SIG-M5 treated with dmso at 0.1 percent for 504 hours (cell line): ENCODE results near the gene SHISA7.
"Not testable (repeated sequence)": the region's sequence is repeated elsewhere in the genome, so short reads cannot be mapped to it uniquely, and the experiment has no call there.

Experiments
- DNase-seq: peaks from one replicate; lab custom pipeline; 2025; ENCODE audit not compliant: unreplicated experiment; lab: John Stamatoyannopoulos, UW

Gene SHISA7

DNA sequence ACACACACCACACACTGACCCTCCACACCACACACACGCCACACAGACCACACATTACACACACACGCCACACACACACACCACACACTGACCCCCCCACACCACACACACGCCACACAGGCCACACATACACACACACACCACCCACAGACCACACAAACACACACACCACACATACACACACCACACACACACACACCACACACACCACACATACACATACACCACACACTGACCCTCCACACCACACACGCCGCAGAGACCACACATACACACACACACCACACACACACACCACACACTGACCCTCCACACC is 5.0 kb upstream of the SHISA7 start:
- DNase-seq, result not testable (repeated sequence)

DNA sequence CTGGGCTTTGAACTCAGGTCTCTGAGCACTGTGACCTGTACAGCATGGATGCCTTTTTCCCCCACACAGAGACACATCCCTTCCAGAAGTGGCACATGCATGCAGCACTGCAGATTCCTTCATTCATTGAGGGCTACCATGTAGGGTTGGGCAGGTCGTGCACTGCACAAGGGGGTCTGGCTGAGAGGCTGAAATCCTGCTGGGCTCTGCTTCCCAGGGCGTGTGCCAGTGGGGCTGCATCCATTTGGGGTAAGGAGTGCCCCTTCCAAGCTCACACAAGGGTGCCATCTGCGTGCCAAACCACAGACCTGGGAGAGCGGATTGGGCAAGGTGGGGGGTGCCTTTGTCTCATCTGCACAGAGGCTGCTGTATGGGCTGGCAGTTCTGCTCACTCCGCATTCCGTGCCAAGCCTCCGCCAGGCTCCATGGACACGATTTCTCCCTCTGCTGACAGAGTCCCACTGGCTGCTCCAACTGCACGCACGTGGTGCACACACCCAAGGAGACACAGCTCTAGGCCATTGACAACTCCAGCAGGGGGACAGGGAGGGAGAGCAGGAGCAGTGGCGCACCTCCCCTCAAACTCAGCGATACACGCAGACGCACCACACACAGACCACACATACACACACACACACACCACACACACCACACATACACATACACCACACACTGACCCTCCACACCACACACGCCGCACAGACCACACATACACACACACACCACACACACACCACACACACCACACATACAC is 4.5 kb upstream of the SHISA7 start:
- no peak for DNase-seq

DNA sequence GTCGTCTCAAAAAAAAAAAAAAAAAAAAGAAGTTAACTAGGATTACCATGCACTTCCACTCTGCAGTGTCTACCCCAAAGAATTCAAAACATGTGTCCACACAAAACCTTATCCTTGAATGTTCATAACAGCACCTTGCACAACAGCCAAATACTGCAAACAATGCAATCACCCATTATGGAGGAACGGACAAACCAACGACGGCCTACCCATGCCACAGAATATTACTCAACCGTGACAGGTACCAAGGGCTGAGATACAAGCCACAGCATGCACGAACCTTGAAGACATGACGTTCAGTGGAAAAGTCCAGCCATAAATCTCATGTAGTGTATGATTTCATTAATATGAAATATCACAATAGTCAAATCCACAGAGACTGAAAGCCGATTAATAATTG is 3.0 kb upstream of the SHISA7 start:
- no peak for DNase-seq

DNA sequence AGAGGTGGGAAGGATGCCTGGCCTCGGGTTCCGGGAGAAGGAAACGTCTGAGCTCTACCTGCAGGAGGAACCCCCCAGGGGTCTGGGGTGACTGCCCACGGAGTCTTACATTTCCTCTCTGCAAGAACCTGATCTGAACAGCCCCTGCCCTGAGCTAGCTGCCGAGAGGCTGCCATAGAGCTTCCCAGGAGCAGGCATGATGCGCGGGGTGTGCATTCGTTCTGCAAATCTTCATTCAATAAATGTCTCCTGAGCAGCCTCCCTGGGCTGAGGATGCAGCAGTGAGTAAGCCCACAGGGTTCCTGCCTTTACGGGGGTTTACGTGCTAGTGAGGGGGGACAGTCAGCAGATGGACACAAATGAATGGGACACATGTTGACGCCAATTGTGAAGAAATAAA is 1.5 kb upstream of the SHISA7 start:
- DNase-seq, result no peak

DNA sequence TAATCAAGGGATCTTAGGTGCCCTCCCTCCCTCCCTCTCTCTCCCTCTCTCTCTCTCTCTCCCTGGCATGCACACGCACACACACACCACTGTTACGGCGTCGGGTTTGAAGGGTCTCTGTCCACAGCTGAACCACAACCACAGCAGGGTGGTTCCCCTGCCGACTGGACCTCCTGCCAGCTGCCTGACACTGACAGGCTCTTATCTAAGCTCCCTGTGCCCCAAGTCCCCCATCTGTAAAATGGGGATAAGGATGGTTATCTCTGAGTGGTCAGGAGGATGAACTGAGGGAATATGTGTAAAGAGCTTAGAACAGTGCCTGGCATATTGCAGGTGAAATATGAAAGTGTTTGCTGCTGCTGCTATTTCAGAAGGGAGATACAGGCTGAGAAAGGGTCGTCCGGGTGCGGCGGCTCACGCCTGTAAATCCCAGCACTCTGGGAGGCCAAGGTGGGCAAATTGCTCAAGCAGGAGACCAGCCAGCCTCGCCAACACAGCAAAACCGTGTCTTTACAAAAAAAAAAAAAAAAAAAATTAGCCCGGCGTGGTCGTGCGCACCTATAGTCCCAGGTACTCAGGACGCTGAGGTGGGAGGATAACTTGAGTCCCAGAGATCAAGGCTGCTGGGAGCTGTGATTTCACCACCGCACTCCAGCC is 852 bp upstream of the SHISA7 start:
- no peak for DNase-seq

DNA sequence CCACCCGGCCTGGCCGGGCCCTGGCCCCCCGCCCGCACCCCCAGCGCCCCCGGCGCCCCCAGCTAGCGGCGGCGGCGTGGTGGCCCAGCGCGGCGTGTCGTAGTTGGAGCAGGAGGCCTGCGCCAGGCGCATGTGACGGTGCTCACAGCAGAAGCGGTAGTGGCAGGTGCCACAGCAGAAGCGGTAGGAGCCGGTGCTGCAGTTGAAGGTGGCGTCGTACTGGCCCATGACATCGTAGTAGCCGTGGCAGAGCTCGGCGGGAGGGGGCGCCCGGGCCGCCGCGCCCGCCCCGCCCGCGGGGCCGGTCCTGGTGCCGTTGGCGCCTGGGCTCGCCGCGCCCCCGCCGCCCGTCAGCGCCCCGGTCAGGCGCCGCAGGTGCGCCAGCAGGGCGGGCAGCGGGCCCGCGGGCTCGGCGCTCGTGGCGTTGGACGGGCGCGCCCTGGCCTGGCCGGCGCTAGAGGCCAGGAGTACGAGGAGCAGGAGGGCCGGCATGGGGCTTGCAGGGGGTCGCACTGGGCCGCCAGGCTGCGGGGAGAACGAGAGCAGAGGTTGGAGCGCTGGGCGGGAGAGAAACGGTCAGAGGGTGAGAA is 633 bp downstream of the SHISA7 start:
- DNase-seq, result no peak

DNA sequence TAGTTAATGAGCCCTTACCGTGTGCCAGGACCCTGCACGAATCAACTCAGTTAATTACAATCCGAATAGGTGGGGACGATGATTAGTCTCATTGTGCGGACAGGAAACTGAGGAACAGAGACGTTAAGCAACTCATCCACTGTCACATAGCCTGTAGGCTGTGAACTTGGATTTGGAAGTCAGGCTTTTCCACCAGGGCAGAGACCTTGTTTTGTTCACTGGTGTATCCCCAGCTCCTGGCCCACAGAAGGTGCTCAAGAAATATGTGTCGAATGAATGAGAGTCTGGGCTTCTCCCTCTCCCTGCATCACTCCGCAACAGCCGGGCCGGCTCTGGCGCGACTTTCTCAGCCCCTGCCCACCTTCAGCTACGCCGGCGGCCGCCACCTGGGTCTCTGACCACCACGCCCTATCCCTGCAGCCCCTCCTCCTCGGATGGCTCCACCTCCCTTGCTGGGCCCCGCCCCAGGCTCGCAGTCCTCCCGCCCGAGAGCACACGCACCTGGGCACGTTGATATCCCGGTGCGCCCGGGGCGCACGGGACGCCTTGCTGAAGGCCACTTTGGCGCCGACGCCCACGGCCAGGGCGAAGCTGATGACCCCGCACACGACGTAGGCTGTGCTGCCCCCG is 1.3 kb downstream of the SHISA7 start:
- no peak for DNase-seq

DNA sequence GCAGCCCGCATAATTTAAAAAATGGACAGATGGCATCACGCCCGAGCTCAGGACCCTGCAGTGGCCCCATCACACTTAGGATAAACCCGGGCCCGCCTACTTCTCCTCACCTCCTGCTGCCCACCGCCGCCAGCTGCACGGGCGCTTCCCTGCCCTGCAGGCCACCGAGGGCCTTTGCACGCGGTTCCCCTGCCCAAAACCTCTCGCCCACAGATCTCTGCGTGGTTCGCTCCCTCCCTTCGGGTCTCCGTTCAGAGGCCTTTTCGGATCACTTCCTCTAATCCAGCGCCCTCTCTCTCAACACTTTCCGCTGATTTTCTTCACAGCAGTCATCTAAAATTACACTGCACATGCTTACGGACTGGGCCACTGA is 1.8 kb downstream of the SHISA7 start:
- DNase-seq, result peak; percentile 77

DNA sequence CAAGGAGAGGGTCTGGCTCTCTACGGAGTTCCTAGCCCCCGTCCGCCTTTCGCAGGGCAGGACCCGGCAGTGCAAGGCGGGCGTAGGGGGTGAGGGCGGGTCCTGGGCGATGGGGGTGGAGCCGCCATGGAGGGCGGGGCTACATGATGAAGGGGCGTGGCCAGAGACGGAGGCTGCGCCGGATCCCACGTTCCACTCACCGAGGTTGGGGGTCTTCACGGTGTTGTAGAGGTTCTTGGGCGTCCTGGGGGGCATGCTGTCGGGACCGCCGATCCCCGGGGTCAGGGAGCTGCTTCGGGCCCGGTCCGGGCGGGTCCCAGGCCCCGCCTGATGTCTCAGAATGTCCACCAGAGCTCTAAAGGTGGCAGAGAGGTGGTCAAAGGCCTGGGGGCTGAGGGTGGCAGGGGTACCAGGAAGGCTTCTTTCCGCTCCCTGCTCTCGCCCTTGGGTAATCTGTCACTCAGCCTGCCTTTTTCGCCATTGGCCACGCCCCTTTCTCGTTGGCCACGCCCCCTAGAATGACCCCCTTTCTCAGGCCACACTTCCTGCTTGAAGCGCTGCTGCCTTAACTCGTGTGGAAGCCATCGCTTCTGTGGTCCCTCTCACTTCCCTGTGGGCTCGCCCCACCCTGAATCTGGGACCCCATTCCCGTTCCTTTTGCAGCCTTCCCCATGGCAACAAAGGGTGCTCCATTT is 2.5 kb downstream of the SHISA7 start:
- no peak for DNase-seq

DNA sequence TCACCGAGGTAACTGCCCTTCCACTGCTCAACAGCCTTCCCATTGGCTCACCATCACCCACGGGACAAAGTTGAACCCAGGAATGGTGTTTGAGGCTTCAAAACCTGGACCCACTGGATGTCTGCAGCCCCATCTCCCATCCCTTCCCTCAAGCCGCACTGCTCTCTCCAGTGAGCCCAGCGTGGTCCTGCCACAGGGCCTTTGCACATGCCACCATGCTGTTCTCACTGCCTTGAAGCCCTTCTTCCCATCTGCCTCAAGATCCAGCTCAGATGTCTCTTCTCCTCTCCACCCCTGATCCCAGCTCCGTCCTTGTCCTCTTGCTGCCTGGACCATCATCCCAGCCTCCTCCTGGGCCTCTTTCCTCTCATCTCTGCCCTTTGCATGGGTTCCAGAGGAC is 4.0 kb downstream of the SHISA7 start:
- no peak for DNase-seq

DNA sequence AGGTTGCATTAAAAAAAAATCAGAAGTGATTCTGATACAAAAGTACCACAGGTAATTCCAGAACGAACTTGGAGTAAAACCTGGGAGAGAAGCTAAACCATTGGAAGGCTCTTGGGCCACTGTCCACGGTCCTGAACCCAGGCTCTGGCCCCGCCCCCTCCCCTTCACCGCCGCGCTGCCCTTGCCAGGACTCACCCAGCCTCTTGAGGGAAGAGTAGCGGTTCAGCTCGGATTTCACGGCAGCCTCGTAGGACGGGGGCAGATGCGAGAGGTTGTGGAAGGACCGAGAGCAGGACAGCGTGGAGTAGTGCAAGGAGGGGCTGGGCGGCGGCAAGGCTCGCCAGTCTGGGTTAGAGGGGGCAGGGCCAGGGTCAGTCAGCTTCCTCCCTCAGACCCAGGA is 5.7 kb downstream of the SHISA7 start:
- peak; percentile 47 for DNase-seq

DNA sequence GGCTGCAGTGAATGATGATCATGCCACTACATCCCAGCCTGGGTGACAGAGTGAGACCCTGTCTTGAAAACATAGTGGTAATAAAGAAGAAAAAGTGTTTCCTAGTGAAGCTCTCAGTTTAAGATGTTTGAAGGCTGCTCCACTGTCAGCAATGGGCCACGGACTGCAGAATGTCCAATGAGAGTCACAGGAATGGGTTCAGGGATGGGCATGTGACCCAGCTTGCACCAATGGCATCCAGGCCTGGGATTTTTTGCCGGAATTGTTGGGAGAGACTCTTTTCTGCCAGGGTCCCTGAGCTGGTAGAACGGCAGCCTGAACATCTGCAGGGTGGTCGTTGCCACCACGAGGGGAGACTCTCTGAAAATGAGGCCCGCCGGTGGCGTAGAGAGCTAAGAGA is 6.3 kb downstream of the SHISA7 start:
- DNase-seq, result no peak

DNA sequence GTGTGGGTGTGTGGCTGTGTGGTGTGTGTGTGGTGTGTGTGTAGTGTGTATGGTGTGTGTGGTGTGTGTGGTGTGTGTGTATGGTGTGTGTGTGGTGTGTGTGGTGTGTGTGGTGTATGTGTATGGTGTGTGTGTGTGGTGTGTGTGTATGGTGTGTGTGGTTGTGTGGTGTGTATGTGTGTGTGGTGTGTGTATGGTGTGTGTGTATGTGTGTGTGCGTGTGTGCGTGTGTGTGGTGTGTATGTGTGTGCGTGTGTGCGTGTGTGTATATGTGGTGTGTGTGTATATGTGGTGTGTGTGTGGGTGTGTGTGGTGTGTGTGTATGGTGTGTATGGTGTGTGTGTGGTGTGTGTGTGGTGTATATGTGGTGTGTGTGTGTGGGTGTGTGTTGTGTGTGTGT is 8.1 kb downstream of the SHISA7 start:
- DNase-seq, result no peak

DNA sequence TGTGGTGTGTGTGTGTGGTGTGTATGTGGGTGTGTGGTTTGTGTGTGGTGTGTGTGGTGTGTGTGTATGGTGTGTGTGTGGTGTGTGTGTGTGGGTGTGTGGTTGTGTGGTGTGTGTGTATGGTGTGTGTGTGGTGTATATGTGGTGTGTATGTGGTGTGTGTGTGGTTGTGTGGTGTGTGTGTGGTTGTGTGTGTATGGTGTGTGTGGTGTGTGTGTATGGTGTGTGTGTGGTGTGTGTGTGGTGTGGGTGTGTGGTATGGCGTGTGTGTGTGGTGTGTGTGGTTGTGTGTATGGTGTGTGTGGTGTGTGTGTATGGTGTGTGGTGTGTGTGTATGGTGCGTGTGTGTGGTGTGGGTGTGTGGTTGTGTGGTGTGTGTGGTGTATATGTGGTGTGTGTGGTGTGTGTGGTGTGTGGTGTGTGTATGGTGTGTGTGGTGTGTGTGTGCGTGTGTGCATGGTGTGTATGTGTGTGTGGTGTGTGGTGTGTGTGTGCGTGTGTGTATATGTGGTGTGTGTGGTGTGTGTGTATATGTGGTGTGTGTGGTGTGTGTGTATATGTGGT is 8.7 kb downstream of the SHISA7 start:
- DNase-seq, result no peak

DNA sequence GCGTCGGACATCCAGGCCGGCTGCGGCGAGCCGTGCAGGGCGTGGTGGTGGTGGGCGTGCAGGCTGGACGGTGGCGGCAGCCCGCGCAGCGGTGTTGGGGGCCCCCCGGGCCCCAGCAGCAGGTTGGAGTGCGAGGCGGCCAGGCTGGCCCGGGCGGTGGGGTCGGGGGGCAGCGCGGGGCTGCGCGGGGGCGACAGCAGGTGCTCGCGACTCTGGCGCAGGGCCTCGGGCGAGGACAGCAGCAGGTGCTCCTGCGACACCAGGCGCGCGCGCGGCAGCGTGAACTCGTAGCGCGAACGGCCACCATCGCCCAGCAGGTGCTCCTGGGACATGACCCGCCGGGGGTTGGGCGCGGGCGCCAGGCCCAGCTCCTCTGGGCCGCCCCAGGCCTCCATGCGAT is 9.8 kb downstream of the SHISA7 start:
- no peak for DNase-seq

DNA sequence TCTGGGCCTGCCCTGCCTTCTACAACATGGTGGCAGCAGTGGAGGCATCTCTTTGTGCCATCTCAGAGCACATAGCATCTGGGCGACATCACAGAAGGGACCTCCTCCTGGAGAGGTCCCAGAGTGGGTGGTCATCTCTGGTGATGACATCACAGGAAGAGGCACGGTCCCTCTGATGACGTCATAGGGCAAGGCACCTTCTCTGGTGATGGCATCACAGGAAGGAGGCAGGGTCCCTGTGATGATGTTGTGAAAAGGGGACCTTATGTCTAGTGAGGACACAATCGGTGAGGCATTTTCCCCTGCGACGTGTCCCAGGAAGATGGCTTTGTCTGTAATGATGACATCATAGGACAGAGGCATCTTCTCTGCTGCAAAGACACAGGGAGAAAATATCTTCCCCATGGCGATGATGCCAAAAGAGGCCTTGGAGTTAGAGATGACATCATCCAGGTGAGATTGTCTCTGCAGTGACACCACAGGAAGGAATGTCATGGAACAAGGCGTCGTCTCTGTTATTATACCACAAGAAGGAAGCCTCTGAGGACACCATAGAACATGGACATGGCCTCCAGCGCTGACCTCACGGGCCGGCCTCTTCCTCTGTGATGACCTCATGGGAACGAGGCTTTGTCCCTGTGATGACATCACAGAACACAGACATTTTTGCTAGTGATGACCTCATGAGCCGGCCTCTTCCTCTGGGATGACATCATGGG is 10.7 kb downstream of the SHISA7 start:
- DNase-seq, result no peak

DNA sequence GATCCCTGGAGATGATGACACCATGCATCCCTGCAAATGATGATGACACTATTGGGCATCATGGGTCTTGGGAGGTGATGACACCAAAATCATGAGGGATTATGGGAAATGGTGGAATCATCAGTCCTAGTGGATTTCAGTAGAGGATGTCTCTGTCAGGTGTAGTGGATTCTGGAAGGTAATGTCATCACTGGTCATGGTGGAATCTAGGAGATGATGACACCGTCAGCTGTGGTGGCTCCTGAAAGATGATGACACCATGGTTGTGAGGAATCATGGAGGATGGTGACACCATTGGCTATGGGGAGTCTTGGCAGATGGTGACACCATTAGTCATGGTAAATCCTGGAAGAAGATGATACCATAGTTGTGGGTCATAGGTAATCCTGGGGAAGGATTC is 11.9 kb downstream of the SHISA7 start:
- DNase-seq, result no peak

DNA sequence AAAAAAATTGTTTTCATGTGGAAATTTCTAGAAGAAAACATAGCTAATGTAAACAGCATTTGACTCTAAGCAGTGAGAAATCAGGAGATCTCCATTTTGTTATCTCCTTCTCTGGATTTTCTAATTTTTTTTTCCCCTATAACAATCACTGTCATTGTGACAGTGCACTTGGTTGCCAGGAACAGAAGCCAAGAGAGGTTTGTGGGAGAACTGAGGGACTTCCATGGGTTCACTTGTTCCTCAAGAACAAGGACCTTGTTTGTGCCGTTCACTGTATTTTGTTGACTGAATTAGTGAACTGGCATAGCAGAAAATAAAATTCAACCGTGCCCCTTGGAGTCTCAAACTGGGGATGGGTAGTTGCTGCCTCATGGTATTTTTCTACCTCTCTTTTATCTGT is 17.1 kb downstream of the SHISA7 start:
- no peak for DNase-seq

DNA sequence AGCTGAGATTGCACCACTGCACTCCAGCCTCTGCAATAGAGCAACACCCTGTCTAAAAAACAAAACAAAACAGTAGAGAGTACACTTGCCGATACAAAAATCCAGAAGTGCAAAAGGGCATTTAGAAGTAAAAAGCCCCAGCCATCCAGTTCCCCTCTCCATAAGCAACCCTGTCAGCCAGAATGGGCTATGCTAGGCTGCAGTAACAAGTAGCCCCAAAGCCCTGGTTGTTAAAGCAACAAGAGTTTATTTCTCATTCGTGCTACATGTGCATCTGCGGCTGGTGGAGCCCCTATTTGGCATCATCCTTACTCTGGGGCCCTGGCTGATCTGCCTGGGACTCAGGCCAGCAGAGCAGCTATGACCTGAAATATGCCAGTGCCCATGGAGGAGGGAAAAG is 18.6 kb downstream of the SHISA7 start:
- DNase-seq, result no peak

DNA sequence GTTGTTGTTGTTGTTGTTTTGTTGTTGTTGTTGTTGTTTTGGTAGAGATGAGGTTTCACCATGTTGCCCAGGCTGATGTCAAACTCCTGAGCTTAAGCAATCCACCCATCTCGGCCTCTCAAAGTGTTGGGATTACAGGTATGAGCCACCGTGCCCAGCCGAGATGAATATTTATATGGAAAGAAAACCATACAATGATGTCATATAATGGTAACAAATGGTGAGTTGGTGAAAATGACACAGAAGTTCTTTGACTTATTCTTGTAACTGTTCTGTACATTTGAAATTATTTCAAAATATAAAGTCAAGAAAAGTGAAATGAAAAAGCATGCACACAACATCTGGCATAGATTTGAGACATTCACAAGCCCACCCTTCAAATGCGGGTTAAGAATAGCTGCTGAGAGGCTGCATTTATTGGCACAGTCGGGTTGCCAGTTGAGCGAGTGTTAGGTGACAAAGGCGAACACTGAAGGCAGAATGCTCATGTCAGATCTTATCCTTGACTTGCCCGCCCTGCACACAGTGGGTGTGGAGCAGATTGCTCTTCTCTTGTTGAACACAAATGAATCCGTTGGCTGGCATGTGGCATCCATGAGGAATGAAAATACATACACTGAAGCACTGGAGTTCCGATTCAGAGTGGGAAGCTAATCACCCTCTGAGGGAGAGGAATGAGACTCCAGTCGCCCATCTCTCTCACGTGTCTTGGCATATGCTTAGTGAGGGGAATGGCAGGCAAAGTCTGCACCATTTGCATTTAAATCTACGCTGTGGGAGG is 19.7 kb downstream of the SHISA7 start:
- no peak for DNase-seq
